Hepatocyte (in vitro differentiated cells): ENCODE data around the gene FOXE1.

Experiments used
- EZH2 ChIP-seq: fragments of 200-600 bp; sonication (generic); IDR thresholded peaks from 2 replicates; pipeline ENCODE4 v1.6.1; 2016; ENCODE audit warnings: antibody characterized with exemption, mild to moderate bottlenecking, borderline replicate concordance
- TF ChIP-seq, protein P1 (sequence below): fragments of 200-600 bp; sonication (generic); IDR thresholded peaks from 2 replicates; pipeline ENCODE4 v1.5.1; 2016; ENCODE audit warnings: antibody characterized with exemption, mild to moderate bottlenecking; ENCODE audit not compliant: poor library complexity

DNA sequence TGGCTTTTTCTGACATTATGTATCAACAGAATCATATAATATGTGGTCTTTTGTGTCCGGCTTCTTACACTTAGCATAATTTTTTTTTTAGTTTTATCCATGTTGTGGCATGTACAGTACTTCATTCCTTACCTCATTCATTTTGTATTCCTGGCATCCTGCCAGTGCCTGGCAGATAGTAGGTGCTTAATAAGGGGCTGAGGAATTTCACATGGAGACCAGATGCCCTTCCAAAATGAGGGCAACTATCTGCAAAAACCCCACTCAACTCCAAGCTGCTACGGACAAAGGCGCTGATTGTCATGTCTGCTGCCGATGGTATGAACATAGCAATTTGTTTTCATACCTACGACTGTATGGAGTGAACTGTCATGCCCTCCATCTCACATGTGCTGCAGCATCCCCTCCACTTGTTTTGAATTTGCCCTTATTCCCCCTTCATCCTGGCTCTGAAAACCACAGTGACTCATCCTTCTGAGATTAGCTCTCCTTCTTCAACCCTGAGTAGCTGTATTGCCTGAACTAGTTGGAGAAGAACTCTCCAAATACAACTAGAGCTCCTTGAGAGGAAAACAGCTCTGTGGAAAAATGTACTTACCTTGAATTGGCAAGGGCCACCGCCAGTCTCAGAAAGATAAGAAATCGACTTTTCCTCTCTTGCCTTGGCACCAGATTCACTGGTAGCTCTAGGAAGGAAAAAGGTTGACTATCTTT lies 41.3 kb upstream of the FOXE1 start:
- TF ChIP-seq, protein P1, sequence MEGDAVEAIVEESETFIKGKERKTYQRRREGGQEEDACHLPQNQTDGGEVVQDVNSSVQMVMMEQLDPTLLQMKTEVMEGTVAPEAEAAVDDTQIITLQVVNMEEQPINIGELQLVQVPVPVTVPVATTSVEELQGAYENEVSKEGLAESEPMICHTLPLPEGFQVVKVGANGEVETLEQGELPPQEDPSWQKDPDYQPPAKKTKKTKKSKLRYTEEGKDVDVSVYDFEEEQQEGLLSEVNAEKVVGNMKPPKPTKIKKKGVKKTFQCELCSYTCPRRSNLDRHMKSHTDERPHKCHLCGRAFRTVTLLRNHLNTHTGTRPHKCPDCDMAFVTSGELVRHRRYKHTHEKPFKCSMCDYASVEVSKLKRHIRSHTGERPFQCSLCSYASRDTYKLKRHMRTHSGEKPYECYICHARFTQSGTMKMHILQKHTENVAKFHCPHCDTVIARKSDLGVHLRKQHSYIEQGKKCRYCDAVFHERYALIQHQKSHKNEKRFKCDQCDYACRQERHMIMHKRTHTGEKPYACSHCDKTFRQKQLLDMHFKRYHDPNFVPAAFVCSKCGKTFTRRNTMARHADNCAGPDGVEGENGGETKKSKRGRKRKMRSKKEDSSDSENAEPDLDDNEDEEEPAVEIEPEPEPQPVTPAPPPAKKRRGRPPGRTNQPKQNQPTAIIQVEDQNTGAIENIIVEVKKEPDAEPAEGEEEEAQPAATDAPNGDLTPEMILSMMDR = no peak
- TF ChIP-seq EZH2 = no peak
